ENCODE results near the gene ARID1B.

The ARID1B gene

GRCh38 chr6:157017861-157018260 is 240.7 kb downstream of the ARID1B start:
- Histone ChIP-seq H3F3A (ENCODE audit: insufficient read depth, low read length) (peaks cover 11% of the 10 kb centered on the region), H3K27me3 (replicated peaks; ENCODE audit: insufficient read depth, low read length) (no peaks in the 10 kb centered on the region), H2AFZ (ENCODE audit: low read length) (no peak overlapping the region), H4K20me1 (ENCODE audit: insufficient read depth, low read length) (no peaks in the 10 kb centered on the region), H3K36me3 (replicated peaks; ENCODE audit: insufficient read depth, low read length) (no peaks in the 10 kb centered on the region), H3K9me2 (replicated peaks; ENCODE audit: insufficient read depth, low read length) (no peaks in the 10 kb centered on the region), H3K4me2 (ENCODE audit: low read depth, low read length) (no peak overlapping the region), H3K27ac (ENCODE audit: low read length) (no peak overlapping the region), H3K9ac (ENCODE audit: low read length) (no peak overlapping the region), H3K4me1 (ENCODE audit: low read length) (peaks cover 17% of the 10 kb centered on the region), H3K79me2 (ENCODE audit: low read length) (peaks cover 64% of the 10 kb centered on the region), H3K4me3 (ENCODE audit: low read length) (no peak overlapping the region), H3K9me3 (replicated peaks; ENCODE audit: insufficient read depth, low read length) (no peaks in the 10 kb centered on the region)
- TF ChIP-seq CTCF (IDR thresholded peaks at IDR 0.05; ENCODE audit: low read length) = no peak
- TF ChIP-seq EZH2phosphoT487 (IDR thresholded peaks at IDR 0.05; ENCODE audit: low read length) = no peak
- no peak for TF ChIP-seq EZH2 (optimal IDR thresholded peaks at IDR 0.05; ENCODE audit: low read depth, low read length)
- no peak for DNase-seq

GRCh38 chr6:157019115-157019641 is 242.0 kb downstream of the ARID1B start:
- Histone ChIP-seq H3K27ac (ENCODE audit: low read length) (peak overlapping the region; percentile 75), H3K36me3 (replicated peaks; ENCODE audit: insufficient read depth, low read length) (no peaks in the 10 kb centered on the region), H2AFZ (ENCODE audit: low read length) (no peak overlapping the region), H3K4me2 (ENCODE audit: low read depth, low read length) (peak overlapping the region; percentile 84), H3F3A (ENCODE audit: insufficient read depth, low read length) (peaks cover 11% of the 10 kb centered on the region), H3K9me3 (replicated peaks; ENCODE audit: insufficient read depth, low read length) (no peaks in the 10 kb centered on the region), H3K27me3 (replicated peaks; ENCODE audit: insufficient read depth, low read length) (no peaks in the 10 kb centered on the region), H3K4me1 (ENCODE audit: low read length) (peaks cover 17% of the 10 kb centered on the region), H3K9ac (ENCODE audit: low read length) (peak overlapping the region; percentile 46), H4K20me1 (ENCODE audit: insufficient read depth, low read length) (no peaks in the 10 kb centered on the region), H3K9me2 (replicated peaks; ENCODE audit: insufficient read depth, low read length) (no peaks in the 10 kb centered on the region), H3K4me3 (ENCODE audit: low read length) (peak overlapping the region; percentile 55), H3K79me2 (ENCODE audit: low read length) (peaks cover 65% of the 10 kb centered on the region)
- peak; percentile 17 for DNase-seq
- TF ChIP-seq EZH2phosphoT487 (IDR thresholded peaks at IDR 0.05; ENCODE audit: low read length) (no peak), EZH2 (optimal IDR thresholded peaks at IDR 0.05; ENCODE audit: low read depth, low read length) (no peak), CTCF (IDR thresholded peaks at IDR 0.05; ENCODE audit: low read length) (no peak)

GRCh38 chr6:157019733-157020132 is 242.6 kb downstream of the ARID1B start:
- Histone ChIP-seq H3K9me3 (replicated peaks; ENCODE audit: insufficient read depth, low read length) (no peaks in the 10 kb centered on the region), H3K27me3 (replicated peaks; ENCODE audit: insufficient read depth, low read length) (no peaks in the 10 kb centered on the region), H3K9me2 (replicated peaks; ENCODE audit: insufficient read depth, low read length) (no peaks in the 10 kb centered on the region), H3K4me1 (ENCODE audit: low read length) (peaks cover 17% of the 10 kb centered on the region), H4K20me1 (ENCODE audit: insufficient read depth, low read length) (no peaks in the 10 kb centered on the region), H3K4me3 (ENCODE audit: low read length) (peak overlapping the region; percentile 55), H3K79me2 (ENCODE audit: low read length) (peaks cover 65% of the 10 kb centered on the region), H2AFZ (ENCODE audit: low read length) (no peak overlapping the region), H3F3A (ENCODE audit: insufficient read depth, low read length) (peaks cover 11% of the 10 kb centered on the region), H3K9ac (ENCODE audit: low read length) (peak overlapping the region; percentile 46; the same call in 1 of the 2 replicates), H3K27ac (ENCODE audit: low read length) (peak overlapping the region; percentile 75), H3K4me2 (ENCODE audit: low read depth, low read length) (peak overlapping the region; percentile 84), H3K36me3 (replicated peaks; ENCODE audit: insufficient read depth, low read length) (no peaks in the 10 kb centered on the region)
- no peak for TF ChIP-seq EZH2phosphoT487 (IDR thresholded peaks at IDR 0.05; ENCODE audit: low read length)
- TF ChIP-seq CTCF (IDR thresholded peaks at IDR 0.05; ENCODE audit: low read length) = no peak
- no peak for TF ChIP-seq EZH2 (optimal IDR thresholded peaks at IDR 0.05; ENCODE audit: low read depth, low read length)
- DNase-seq = peak; percentile 31

All from MM.1S (cell line).